Right lobe of liver (tissue), 4 donors: Measurements from ENCODE around the gene SSBP2.

Source experiments
- POLR2A ChIP-seq: fragments of 450-650 bp; IDR thresholded peaks from one replicate; pipeline ENCODE4 v1.6.1; 2017; ENCODE audit warnings: antibody characterized with exemption, mild to moderate bottlenecking
- TF ChIP-seq, protein P1 (sequence below), 4 donors: fragments of 200-600 bp in 3 of 4; fragments of 450-650 bp in 1 of 4; IDR thresholded peaks; one replicate each; pipeline versions ENCODE4 v1.5.1 to v1.8.0; 2016 to 2022; ENCODE audit warnings: antibody characterized with exemption in 4 of 4, mild to moderate bottlenecking in 2 of 4
- donor health status: DM: no; HTN: no; CAD: no.
- donor health status: DM: no; HTN: no; CAD: no.
- donor health status: DM: no; HTN: yes; CAD: no.

DNA sequence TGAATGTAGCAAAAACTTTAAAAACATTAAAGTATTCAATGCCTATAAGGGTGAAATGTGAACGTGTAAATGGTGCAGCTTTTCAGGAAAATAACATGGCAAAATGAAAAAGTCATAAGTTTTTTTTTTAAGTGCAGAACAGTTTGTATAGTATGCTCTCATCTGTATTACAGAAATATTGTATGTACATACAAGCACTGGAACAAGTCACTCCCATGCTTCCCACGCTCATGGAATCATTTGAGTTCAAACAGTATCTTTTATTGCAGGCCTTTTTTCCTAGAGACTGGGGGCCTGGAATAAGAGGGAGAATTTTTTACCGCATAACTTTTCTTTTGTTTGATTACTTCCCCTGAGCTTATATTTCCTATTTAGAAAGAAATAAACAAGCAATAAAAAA lies 94.1 kb downstream of the SSBP2 start:
- no peak for TF ChIP-seq POLR2A
- TF ChIP-seq, protein P1, sequence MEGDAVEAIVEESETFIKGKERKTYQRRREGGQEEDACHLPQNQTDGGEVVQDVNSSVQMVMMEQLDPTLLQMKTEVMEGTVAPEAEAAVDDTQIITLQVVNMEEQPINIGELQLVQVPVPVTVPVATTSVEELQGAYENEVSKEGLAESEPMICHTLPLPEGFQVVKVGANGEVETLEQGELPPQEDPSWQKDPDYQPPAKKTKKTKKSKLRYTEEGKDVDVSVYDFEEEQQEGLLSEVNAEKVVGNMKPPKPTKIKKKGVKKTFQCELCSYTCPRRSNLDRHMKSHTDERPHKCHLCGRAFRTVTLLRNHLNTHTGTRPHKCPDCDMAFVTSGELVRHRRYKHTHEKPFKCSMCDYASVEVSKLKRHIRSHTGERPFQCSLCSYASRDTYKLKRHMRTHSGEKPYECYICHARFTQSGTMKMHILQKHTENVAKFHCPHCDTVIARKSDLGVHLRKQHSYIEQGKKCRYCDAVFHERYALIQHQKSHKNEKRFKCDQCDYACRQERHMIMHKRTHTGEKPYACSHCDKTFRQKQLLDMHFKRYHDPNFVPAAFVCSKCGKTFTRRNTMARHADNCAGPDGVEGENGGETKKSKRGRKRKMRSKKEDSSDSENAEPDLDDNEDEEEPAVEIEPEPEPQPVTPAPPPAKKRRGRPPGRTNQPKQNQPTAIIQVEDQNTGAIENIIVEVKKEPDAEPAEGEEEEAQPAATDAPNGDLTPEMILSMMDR (IDR thresholded peaks at IDR 0.05): no peak
